ENCODE measurements around the gene SYT1.
A peak's percentile ranks its signal among the peaks of the same experiment; 100 is the strongest.

Gene SYT1

DNA sequence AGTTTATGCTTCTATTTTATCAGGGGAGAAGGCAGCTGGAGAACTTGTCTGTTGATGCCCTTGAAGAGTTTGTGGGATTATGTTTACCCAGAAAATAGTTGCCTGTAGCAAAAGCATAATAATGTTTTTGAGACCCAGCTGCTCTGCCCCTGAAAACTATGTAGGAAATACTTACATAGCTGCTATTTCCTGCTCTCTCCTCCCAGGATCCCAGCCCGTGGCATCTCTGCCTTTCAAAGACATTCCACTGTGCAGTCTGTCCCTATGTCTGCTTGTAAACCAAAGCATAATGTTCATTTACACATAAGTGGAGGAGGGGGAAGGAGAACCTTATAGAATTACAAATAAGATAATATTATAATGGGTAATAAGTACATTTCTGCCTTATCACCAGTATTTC, 198.7 kb downstream of the SYT1 start:
- peak; percentile 36 for DNase-seq

DNA sequence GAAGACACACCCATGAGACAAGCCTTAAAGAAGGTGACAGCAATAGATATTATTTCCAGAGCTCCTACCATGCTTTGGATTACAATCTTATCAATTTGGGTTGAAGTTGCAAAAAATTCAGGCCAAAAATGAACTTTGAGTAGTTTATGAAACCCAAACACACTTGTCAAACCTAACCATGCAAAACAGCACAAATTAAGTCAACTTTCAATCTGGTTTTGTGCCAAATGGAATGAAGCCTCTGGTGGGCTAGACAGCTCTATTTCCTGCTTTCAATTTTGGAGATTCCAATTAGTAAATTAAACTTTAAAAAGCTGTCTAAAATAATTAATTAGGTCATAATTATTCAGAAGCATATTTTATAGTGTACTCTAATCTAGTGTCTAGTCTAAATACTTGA, 203.4 kb downstream of the SYT1 start:
- DNase-seq = no peak

DNA sequence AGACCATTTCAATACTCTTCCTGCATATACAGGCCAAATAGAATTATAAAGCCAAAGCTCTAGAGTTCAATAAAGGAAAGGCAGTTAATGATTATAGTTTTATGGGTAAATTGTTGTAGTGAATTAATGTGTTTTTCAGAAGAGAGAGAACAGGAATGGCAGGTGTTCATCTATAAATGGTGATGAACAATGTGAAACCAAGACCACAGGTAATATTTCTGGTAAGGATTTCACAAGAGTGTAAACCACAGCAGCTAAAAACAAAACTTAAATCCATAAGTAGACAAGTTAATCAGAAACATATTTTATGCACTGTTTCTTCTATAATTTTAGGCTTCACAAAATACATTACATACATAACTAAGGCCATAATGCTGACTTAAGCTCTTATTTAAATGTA, 204.4 kb downstream of the SYT1 start:
- DNase-seq = no peak

DNA sequence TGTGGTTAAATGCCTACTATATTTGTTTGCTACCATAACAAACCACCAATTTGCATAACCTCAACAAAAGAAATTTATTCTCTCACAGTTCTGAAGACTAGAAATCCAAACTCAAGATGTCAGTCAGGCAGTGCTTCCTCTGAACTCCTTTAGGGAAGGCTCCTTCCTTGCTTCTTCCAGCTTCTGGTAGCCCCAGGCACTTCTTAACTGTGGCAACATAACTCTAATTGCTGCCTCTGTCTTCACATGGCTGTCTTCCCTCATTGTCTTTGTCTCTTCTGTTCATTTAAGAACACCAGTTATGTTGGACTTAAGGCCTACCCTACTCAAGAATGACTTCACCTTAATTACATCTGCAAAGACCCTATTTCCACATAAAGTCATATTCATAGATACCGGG, 206.9 kb downstream of the SYT1 start:
- no peak for DNase-seq

DNA sequence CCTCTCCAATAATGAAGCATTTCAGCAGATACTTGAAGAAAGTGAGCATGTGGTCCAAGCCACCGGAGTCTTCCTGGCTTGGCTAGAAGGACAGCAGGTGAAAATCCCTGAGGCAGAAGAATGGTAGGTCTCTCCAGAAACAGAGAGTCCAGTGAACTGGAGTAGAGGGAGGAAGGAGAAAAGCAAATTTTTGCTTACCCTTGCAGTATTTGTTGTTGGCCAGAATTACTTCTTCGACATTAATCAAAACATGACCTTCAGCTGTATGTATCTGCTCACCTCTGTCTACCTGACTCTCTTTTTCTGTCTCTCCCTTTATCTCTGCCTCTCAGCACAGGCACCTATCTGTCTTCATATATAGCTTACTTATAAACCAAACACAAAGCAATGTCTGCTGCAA, 208.9 kb downstream of the SYT1 start:
- DNase-seq = no peak

DNA sequence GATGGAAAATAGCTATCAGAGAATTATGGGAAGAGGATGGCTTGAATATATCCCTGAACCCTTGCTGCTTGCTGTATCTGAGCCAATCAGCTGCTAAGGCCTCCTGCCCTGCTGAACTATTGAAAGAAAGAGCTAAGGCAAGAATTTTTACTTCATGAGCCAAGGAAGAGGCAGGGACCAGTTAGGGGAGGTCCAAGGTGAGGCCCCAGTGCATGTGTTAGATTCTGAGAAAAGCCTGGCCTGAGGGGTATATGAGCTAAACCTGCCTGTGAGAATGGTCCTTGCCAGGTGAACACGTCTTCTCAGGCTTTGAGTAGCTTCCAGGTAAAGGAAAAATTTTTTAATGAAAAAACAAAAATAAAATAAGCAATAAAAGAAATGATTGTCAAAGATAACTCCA, 218.0 kb downstream of the SYT1 start:
- no peak for DNase-seq

DNA sequence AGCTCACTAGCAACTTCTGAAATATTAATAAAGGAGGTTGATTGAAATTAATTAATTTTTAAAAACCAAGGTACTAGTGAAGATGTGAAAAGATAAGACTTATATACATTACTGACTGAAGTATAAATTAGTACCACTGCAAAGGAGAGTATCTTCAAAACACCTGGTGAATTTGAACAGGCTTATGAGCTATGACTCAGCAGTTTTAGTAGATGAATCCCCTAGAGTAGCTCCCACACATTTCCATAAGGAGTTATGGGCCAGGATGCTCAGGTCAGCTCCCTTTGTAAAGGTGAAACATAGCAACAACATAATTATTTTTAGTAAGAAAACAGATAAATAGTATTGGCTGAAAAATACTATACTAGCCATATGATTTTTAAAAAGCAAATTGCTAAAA, 218.6 kb downstream of the SYT1 start:
- DNase-seq = no peak

DNA sequence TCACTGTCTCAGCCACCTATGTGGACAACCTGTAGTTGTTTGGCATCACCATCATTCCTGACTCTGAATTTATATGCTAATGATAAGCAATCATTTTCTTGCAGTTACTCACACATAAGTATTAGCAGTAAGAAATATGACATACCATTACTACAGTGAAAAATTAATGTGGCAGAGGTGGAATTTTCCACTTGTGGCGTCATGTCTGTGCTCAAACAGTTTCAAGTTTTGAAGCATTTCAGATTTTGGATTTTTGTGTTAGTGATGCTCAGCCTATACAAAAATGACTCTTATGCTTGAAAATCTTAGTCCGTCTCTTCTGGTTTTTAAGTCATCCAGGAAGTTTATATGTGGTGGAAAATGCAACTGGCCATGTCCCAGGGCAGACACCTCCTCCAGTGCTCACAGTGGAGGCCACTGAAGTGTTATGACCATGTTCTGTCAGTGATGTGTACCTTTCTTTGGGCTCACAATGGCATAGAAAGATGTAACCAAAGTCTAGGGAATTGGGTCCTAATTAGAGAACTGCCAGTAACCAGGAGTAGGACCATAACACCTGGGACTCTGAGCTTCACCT, 220.6 kb downstream of the SYT1 start:
- no peak for DNase-seq

DNA sequence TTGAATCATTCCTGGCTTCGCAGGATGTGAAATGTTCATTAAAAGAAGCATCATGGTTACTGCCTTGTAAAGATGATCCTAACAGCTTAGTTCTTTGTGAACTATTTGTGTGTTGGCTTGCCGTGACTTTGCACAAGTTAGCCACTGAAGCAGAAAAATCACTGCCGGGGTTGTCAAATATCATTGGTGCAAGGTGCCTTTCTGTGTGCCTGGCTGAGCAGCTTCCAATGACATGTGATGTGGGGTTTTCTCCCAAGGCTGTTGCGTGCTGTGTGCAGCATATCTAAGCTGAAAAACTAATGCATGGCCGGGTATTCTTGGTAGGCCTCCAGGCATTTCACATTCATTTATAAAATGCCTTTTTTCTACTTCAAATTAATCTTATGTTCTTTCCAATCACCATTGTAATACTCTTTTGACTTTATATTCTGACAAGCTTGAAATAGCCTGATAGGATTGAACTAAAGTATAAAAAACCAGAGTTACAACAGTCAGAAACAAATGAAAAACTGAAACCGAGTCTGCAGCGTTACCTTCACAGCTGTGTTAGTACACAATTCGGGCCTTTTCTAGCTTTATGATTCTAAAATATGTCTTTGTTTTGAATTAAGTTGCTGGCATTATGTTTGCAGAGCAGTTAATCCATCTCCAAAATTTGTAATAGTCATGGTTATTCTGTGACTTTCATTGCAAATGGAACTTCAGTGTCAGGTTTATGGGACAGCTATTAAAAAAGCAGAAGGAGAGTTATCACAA, 222.1 kb downstream of the SYT1 start:
- no peak for DNase-seq

DNA sequence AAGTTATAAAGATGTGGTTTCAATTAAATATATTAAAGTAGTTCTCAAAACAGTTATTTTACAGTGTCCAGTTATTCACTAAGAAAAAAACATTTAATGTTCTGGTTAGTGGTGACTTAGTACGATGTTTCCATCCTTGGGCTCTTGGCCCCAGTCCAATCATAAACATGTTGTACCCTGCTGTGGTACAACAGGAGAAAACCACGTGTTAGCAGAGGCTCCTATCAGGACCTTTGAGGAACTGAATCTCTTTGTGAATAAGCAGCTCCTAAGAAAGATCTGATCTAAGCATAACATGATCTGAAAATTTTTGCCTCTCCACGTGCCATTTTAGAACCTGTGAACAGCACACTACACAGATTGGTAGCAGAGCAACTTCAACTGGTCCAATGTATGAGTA, 234.0 kb downstream of the SYT1 start:
- no peak for DNase-seq

DNA sequence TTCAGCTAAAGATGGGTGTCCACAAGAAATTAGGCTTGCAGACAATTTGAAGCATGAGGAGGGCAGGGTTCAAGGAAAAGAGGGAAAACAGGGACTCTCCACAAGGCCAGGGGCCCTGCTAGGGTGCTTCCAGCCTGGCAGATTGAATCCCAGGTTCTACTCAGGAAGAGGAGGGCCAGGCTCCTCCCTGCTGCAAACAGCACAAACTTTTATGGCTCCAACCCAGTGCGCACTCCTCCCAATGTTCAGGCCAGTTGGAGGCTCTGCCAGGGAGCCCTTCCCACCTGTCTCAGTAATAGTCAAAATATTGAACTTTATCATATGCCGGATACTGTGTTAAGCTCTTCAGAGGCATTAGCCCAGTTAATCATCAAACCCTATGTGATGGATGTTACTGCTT, 244.4 kb downstream of the SYT1 start:
- DNase-seq = no peak

DNA sequence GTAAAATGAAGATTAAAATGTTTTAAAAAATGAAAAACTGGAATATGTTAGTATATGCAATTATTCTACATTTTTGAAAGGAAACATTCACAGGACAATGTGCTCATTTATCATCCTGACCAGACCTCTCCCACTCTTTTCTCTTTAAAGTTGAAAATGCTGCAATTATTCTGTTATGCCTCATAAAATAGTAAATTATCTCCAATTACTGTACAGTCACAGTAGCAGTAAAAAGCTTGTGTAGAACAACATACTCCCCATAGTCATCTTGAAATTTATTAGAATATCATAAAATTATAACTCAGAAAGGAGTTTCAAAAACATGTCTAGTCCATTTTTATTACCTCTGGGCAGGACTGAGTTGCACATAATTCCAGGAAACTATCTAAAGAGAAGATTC, 250.3 kb downstream of the SYT1 start:
- DNase-seq = no peak

DNA sequence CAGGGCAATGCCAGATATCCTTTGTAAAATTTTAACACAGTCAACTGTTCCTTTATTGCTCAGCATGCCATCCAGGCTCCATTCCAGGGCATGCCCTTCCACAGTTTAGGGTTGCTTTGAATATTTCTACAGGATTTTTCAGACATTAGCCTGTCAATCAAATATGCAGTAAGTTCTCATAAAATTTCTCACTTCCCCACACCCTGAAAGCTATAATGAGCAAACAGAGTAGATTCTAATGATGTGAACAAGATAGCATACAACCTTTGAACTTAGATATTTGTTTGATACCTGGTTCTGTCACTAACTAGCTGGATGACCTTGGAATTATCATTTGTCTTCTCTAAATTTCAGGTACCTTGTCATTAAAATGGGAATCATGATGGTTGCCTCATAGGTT, 251.2 kb downstream of the SYT1 start:
- no peak for DNase-seq

DNA sequence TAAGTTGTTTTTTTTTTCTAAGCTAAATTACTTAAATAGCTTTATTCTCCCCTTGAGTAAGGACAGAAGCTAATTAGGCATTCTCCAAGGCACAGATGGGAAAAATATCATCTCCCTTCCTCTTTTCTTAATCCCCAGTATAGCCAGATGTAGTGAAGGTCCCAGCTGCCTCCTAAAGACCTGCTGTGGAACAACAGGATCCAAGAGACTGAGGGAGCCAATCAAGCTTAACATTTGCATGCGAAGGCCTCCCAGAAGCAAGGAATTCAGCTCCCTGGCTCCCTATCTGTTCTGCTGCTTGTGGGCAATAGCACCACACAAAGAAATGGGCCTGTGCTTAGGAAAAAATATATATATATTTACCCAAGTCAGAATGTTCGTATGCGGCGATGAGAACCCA, 255.2 kb downstream of the SYT1 start:
- no peak for DNase-seq

DNA sequence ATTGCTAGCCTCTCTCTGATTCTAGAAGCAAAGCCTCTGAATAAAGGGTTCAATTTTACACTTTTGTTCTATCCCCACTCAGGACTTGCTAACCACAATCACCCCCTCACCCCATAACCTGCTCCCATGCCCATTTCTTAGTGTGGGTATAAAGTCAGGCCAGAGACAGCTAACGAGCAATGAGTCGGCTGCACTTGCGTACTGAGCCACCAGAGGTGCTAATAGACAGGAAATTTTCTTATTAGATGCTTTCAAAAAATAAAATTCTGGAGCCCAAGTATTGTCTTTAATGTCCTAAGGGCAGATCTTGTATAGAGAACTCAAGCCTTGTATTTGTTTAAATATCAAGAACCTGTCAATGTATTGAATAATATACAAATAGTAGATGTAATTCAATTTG, 256.9 kb downstream of the SYT1 start:
- no peak for DNase-seq

DNA sequence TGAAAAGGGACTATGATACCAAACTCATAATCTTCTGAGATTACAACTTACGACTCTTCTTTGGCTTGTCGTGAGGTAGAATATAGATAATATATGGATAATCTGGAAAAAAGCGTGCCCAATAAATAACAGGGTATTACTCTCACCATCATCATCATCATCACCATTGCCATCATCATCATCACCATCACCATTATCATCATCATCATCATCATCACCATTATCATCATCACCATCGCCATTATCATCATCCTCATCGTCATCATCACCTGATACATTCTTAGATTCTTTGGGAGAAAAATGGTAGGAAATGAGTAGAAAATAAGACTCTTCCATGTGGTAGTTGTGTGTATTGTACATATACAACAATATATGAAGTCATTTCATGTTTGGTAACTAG, 259.8 kb downstream of the SYT1 start:
- no peak for DNase-seq

DNA sequence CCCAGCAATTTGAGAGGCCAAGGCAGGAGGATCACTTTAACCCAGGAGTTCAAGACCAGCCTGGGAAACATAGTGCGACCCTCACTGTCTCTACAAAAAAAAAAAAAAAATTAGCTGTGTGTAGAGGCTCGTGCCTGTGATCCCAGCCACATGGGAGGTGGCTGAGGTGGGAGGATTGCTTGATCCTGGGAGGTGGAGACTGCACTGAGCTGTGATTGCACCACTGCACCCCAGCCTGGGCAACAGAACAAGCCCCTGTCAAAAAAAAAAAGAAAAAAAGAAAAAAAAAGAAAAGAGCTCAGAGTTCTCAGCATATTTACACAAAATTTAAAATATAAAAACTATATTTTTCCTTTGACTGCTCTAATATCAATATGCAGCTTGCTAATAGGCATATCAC, 260.8 kb downstream of the SYT1 start:
- no peak for DNase-seq

DNA sequence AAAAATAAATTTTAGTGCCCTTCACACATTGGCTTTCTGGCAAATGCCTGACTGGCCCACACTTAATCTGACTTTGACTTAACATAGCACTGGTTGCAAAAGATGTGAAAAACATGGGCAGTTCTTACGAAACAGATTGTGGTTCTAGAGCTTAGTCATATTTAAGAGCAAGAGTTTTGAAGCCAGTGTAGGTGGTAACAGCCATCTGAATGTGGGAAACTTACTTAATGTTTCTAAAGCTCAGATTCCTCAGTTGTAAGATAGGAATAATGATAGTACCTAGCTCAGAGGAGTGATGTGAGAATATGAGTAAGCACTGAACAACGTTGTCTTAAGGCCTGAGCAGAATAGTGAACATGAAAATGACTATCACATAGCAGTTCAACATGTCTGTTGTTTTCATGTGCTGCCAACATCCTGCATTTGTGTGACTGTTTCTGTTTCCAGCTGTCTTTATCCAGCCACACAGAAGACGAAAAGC, 262.7 kb downstream of the SYT1 start:
- peak; percentile 49 for DNase-seq

DNA sequence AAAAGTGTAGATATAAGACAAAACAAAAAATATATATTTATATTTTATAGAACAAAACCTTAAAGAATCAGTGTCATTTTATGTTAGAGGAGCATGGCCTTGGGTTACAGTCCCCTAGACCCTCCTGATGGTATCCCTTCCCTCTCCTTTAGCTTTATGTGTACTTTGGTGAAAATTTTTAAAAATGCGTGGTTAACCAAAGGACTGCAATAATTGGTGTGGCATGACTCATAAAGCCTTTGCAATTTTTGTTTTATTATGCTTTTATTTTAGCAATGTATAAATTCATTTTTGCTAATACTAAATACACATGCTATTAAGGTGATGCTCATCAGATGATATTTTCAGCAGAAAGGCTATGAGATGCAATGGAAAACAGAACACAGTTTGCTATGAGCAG, 264.4 kb downstream of the SYT1 start:
- DNase-seq = no peak

DNA sequence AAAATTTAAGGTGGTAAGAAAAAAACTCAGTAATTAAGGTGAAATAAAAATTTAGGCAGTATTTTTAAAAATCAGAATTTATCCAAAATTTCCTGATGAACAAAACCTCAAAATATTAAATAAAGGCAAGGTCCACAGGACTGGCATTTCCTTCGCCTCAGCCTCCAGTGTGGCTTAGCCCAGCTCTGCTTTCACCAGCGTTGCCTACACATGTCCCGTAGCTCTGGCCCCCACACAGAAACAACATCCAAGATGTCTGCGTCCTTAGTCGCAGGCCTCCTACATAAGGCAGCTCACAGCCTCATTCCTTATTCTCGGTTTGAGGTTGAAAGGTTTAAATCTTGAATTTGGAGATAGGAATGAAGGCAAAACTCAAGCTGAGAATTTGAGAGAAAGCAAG, 274.3 kb downstream of the SYT1 start:
- DNase-seq = no peak

DNA sequence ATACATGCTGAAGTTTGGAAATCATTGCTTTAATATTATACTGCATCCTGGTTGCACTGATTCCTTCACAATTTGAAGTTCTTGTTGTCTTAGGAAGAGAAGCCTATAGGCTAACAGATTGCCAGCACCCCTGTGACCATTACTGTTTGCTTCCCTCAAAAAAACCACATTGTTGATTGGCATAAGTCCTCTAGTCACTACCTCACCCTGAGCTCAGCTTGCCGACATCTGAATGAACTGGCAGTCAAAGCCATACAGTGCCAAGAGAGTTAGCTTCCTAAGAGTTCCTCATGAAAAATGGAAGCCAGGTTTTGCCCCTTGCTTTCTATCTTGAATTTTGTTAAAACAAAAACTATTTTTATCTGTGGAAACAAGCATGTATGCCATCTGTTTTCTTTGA, 276.1 kb downstream of the SYT1 start:
- no peak for DNase-seq

DNA sequence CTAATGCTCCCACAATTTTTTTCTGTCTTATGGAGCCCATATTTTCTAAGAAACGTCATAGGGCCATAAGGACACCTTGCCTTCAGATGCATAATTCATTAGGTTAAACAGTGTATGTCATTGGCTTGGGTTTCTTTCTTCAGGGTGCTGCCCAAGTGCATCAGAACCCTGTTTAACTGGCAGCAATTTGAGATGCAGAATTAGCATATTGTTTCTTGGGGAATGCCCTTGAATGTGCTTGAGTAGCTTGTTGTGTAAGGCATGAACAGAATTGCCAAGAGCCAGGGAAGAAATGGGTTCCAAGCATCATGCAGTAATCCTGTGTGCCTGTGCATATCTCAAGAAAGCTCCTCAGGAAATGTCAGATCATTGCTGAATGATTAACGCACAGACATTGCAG, 277.2 kb downstream of the SYT1 start:
- DNase-seq = no peak

DNA sequence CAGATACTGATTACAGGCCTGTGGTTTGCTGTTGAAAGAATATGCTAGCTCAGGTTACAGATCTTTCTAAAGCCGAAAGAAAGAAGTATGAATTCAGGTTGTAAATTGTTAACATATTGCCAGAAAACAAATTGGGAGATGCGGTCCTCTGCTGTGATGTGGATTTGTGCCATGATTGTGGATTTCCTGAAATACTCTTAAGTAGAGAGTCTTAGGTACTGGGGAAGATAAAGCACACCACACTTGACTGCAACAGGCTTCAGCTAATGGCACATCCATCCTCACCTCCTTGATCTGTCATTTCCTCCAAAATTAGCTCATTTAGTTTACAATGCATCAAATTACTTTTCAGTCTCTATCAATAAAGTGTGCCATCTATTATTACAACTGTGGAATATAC, 279.2 kb downstream of the SYT1 start:
- no peak for DNase-seq

DNA sequence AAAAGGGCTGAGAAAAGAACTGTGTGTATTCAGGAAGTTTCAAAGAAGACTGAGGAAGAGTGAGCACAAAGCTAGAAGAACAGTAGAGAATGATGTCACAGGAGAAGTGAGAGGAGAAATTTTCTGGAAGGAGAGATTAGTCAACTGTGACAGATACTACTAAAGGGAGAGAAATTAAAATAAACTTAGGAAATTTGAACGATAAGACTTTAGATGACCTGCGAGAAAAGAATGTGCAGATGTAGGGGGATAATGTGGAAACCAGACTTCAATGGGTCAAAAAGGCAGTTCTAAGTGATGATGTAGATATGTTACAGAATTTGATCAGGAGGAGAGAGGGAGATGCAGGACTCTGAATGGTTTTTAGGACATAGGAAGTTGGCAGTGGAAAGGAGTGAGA, 287.4 kb downstream of the SYT1 start:
- DNase-seq = no peak

DNA sequence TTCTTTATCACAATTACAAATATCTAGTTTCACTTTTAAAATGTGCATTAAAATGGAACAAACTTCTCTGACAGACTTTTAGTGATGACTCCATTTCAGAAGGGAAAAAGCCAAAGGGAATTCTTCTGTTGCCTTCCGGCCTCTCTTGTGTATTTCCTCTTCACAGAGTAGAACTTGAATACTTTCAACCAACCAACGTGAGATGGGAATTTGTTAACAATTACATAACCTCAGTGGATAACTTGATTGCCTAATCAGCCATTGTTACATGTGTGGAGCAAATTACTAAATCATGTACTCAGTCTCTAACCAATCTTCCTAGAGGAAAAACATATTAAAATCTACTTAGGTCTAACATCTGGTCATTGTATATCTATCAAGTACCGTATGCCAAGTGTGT, 291.1 kb downstream of the SYT1 start:
- no peak for DNase-seq
